ENCODE data around the gene HDAC4. TPM values are rescaled to one million over a fixed set of nuclear protein-coding genes. Genes with fewer than 3 reads are reported as not detected.

Gene HDAC4
- total and polyA plus RNA-seq, 2 of the 8 experiments (the other 6 are each of a cell fraction or from before 2014, with no cell fraction given): 15.4 to 31.5 TPM

- Histone ChIP-seq H2BK120ac (replicated peaks; ENCODE audit: low read depth, low read length) (no peak overlapping the region), H3K4me2 (ENCODE audit: insufficient read depth in 1 of 2, low read depth in 2 of 2, low read length in 2 of 2) (no peak overlapping the region), H4K8ac (ENCODE audit: extremely low read depth, insufficient read depth, low read length) (no peak overlapping the region), H3K9me3 (ENCODE audit: insufficient read depth in 2 of 2, low read depth in 1 of 2, low read length in 1 of 2) (no peaks in the 10 kb centered on the region), H3K18ac (ENCODE audit: extremely low read depth, low read length) (no peak overlapping the region), H3K27me3 (replicated peaks in 1 of 4; ENCODE audit: control insufficient read depth in 3 of 4, extremely low read depth in 1 of 4, insufficient read depth in 3 of 4, low read length in 3 of 4) (no peaks in the 10 kb centered on the region), H4K20me1 (replicated peaks in 1 of 2; ENCODE audit: control insufficient read depth in 1 of 2, insufficient read depth in 2 of 2, low read length in 2 of 2) (no peaks in the 10 kb centered on the region), H3K23me2 (ENCODE audit: low read depth, low read length) (no peaks in the 10 kb centered on the region), H3K27ac (ENCODE audit: low read depth, low read length) (no peak overlapping the region), H4K91ac (replicated peaks; ENCODE audit: insufficient read length, low read length) (no peak overlapping the region), H3K4me1 (replicated peaks in 1 of 4; ENCODE audit: control insufficient read depth in 3 of 4, insufficient read depth in 4 of 4, low read length in 3 of 4) (peaks cover 0 to 2% (median 0%) of the 10 kb centered on the region in 4 experiments; a peak in 1 of 7 replicates), H3K36me3 (ENCODE audit: control insufficient read depth in 2 of 4, insufficient read depth in 4 of 4, low read length in 3 of 4) (no peaks in the 10 kb centered on the region), H2AFZ (ENCODE audit: low read length) (no peak overlapping the region), H2BK15ac (ENCODE audit: low read length) (no peak overlapping the region), H3K4me3 (ENCODE audit: extremely low read depth in 1 of 4, insufficient read depth in 2 of 4, low read depth in 3 of 4, low read length in 4 of 4) (no peak overlapping the region), H2BK12ac (ENCODE audit: low read depth, low read length) (no peak overlapping the region), H3K23ac (ENCODE audit: insufficient read length) (no peak overlapping the region), H2AK5ac (ENCODE audit: low read depth, low read length) (no peak overlapping the region), H3K79me2 (ENCODE audit: control insufficient read depth in 1 of 2, insufficient read depth in 2 of 2, low read length in 2 of 2) (no peaks in the 10 kb centered on the region), H3K4ac (replicated peaks; ENCODE audit: insufficient read length, low read depth, low read length) (no peak overlapping the region), H3K79me1 (ENCODE audit: low read depth, low read length) (no peaks in the 10 kb centered on the region), H3K9ac (replicated peaks in 1 of 4; ENCODE audit: extremely low read depth in 1 of 4, low read depth in 3 of 4, low read length in 3 of 4) (no peak overlapping the region), H4K5ac (ENCODE audit: insufficient read length, low read depth, low read length) (no peak overlapping the region), H3K56ac (replicated peaks; ENCODE audit: insufficient read length, low read depth, low read length) (no peak overlapping the region), H2BK20ac (ENCODE audit: low read length) (no peak overlapping the region), H3K14ac (ENCODE audit: insufficient read length) (no peak overlapping the region), H2BK5ac (ENCODE audit: low read depth, low read length) (no peak overlapping the region)
- DNase-seq (ENCODE audit: low read depth in 1 of 2, low spot score in 2 of 2) (no peak), FAIRE-seq (no peak)
- ChIA-PET POLR2A (ENCODE audit: partially characterized antibody) (no interaction called here), CTCF (ENCODE audit: partially characterized antibody) (no interaction called here)
- TF ChIP-seq POLR2A (IDR thresholded peaks at IDR 0.05; ENCODE audit: control extremely low read depth in 1 of 2, low read depth in 2 of 2, low read length in 2 of 2): no peak
- no peak for TF ChIP-seq SIRT6 (IDR thresholded peaks at IDR 0.05; ENCODE audit: low read length)
- no peak for TF ChIP-seq MAFK (IDR thresholded peaks at IDR 0.05; ENCODE audit: low read depth, low read length)
- no peak for TF ChIP-seq CHD2 (IDR thresholded peaks at IDR 0.05; ENCODE audit: low read length)
- TF ChIP-seq ASH2L (IDR thresholded peaks at IDR 0.05; ENCODE audit: low read length): no peak
- TF ChIP-seq SIX5 (IDR thresholded peaks at IDR 0.05; ENCODE audit: low read depth, low read length): no peak
- TF ChIP-seq SAP30 (IDR thresholded peaks at IDR 0.05; ENCODE audit: insufficient read depth, insufficient replicate concordance, low read length): no peak
- no peak for TF ChIP-seq RNF2 (IDR thresholded peaks at IDR 0.05; ENCODE audit: borderline replicate concordance, low read depth, low read length, missing control alignments, poor library complexity, severe bottlenecking)
- no peak for TF ChIP-seq KDM4A (IDR thresholded peaks at IDR 0.05; ENCODE audit: low read depth, low read length, severe bottlenecking)
- no peak for TF ChIP-seq TAF7 (optimal IDR thresholded peaks at IDR 0.05; ENCODE audit: borderline replicate concordance, low read depth, low read length)
- no peak for TF ChIP-seq TEAD4 (IDR thresholded peaks at IDR 0.05; ENCODE audit: low read depth, low read length)
- TF ChIP-seq RAD21 (IDR thresholded peaks at IDR 0.05 in 1 of 2, conservative IDR thresholded peaks at IDR 0.05 in 1 of 2; ENCODE audit: low read depth in 2 of 2, low read length in 2 of 2): no peak
- no peak for TF ChIP-seq TCF12 (IDR thresholded peaks at IDR 0.05; ENCODE audit: low read depth, low read length)
- TF ChIP-seq TBP (IDR thresholded peaks at IDR 0.05; ENCODE audit: low read depth, low read length): no peak
- 88% methylated on average over 4 of the region's 4 CpGs; no CpG with 5 or more reads in 1 of the 2 experiments for WGBS, 2 experiments (ENCODE audit: extremely low coverage in 1 of 2, insufficient coverage in 1 of 2, insufficient read length in 1 of 2, insufficient replicate concordance in 2 of 2, low coverage in 1 of 2, low lambda C conversion rate in 2 of 2, missing lambda C conversion rate in 1 of 2)
Measured at GRCh38 chr2:239423551-239423950, 22.7 kb upstream of the HDAC4 start.

Measured in H1 (cell line).